ENCODE data around the gene TACR1. TPM values are rescaled to one million over a fixed set of nuclear protein-coding genes. Genes with fewer than 3 reads are reported as not detected.

Gene TACR1
- total RNA-seq, 1 experiment from 2014 or later = not detected

DNA sequence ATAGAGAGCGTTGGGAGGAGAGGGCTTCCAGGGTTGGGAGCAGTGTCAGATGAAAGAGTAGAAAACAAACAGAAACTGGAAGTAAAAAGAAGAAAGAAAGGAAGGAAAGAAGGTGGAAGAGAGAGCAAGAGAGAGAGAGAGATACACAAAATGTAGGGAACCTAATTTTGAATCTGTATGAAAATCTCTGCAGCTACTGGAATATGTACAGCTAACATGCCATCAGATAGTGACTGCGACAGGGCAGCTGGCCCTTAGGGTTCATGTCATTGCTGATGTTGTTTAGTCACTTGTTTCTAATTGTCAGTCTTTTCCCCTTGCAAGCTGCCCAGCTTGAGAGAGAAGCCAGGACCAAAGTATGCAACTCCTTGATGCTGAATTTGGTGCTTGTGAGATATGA, 155.0 kb downstream of the TACR1 start:
- Histone ChIP-seq H3K36me3 (ENCODE audit: control insufficient read depth in 1 of 2, insufficient read depth in 2 of 2, low read length in 2 of 2) (no peaks in the 10 kb centered on the region), H3K27ac (ENCODE audit: low read depth, low read length) (no peak overlapping the region), H3K4me1 (ENCODE audit: control insufficient read depth in 1 of 2, insufficient read depth in 2 of 2, low read length in 2 of 2) (peaks cover 8 to 15% of the 10 kb centered on the region in 2 experiments; a peak in 3 of 4 replicates), H3K4me2 (ENCODE audit: low read length) (no peak overlapping the region), H2AFZ (ENCODE audit: low read depth, low read length, poor library complexity, severe bottlenecking) (no peak overlapping the region), H3K9me3 (ENCODE audit: control insufficient read depth in 1 of 2, insufficient read depth in 1 of 2, low read depth in 1 of 2, low read length in 2 of 2) (no peaks in the 10 kb centered on the region), H3K9me2 (ENCODE audit: insufficient read depth) (no peaks in the 10 kb centered on the region; the same call in 1 of the 2 replicates), H3K9ac (ENCODE audit: low read length) (no peak overlapping the region), H3K79me2 (ENCODE audit: insufficient read depth, low read length) (no peaks in the 10 kb centered on the region), H3K27me3 (ENCODE audit: insufficient read depth, low read length) (peaks cover 18% of the 10 kb centered on the region), H3K4me3 (replicated peaks in 1 of 2; ENCODE audit: low read depth in 1 of 2, low read length in 2 of 2) (no peak overlapping the region), H4K20me1 (ENCODE audit: insufficient read depth) (no peaks in the 10 kb centered on the region)
- RAD21 ChIA-PET (ENCODE audit: low non-redundant PET in 1 of 2, low total read pairs in 2 of 2, uncharacterized antibody in 2 of 2, unreplicated experiment in 2 of 2) = no interaction called here
- CTCF ChIA-PET = no interaction called here
- no peak for ATAC-seq
- intact Hi-C loops (cut with micrococcal nuclease) = no loop called here
- no TSS peak for BruUV-seq (replicated peaks)
- POLR2A ChIA-PET = no interaction called here
- TF ChIP-seq ZFX (IDR thresholded peaks at IDR 0.05) = no peak
- no peak for TF ChIP-seq TCF7L2 (IDR thresholded peaks at IDR 0.05; ENCODE audit: borderline replicate concordance, extremely low read depth, insufficient read depth, insufficient read length)
- TF ChIP-seq RAD21 (IDR thresholded peaks at IDR 0.05; ENCODE audit: low read depth) = no peak
- TF ChIP-seq, protein P1, sequence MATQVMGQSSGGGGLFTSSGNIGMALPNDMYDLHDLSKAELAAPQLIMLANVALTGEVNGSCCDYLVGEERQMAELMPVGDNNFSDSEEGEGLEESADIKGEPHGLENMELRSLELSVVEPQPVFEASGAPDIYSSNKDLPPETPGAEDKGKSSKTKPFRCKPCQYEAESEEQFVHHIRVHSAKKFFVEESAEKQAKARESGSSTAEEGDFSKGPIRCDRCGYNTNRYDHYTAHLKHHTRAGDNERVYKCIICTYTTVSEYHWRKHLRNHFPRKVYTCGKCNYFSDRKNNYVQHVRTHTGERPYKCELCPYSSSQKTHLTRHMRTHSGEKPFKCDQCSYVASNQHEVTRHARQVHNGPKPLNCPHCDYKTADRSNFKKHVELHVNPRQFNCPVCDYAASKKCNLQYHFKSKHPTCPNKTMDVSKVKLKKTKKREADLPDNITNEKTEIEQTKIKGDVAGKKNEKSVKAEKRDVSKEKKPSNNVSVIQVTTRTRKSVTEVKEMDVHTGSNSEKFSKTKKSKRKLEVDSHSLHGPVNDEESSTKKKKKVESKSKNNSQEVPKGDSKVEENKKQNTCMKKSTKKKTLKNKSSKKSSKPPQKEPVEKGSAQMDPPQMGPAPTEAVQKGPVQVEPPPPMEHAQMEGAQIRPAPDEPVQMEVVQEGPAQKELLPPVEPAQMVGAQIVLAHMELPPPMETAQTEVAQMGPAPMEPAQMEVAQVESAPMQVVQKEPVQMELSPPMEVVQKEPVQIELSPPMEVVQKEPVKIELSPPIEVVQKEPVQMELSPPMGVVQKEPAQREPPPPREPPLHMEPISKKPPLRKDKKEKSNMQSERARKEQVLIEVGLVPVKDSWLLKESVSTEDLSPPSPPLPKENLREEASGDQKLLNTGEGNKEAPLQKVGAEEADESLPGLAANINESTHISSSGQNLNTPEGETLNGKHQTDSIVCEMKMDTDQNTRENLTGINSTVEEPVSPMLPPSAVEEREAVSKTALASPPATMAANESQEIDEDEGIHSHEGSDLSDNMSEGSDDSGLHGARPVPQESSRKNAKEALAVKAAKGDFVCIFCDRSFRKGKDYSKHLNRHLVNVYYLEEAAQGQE (IDR thresholded peaks at IDR 0.05; ENCODE audit: low read depth) = no peak
- TF ChIP-seq ZNF274 (IDR thresholded peaks at IDR 0.05; ENCODE audit: low read depth, low read length) = no peak
- no peak for TF ChIP-seq SRF (IDR thresholded peaks at IDR 0.05; ENCODE audit: low read depth)
- no peak for DNase-seq (ENCODE audit: low read depth, low spot score)

DNA sequence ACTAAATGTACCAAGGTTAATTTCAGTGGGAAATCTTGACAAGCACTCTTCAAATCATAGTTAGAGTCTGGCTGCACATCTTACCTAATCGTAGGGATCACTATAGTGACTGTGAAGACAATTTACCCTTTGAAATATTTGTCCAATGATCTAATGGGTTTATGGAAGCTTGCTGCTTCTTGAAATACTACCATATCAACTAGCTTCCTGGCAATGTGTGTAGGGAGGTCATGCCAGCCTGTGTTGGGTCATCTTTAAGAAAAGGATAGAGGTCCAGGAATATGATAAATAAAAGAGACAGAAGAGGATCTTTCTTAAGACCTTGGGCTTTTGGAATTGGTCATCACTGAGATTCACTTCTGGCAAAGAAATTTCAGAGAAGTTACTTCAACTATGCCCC, 156.5 kb downstream of the TACR1 start:
- DNase-seq (ENCODE audit: low read depth, low spot score) (no peak), ATAC-seq (no peak)
- no peak overlapping the region for H3K9ac ChIP-seq (ENCODE audit: low read length)
- no TSS peak for BruUV-seq (replicated peaks)
- H3K4me3 ChIP-seq (replicated peaks in 1 of 2; ENCODE audit: low read depth in 1 of 2, low read length in 2 of 2) = no peak overlapping the region
- H4K20me1 ChIP-seq (ENCODE audit: insufficient read depth) = no peaks in the 10 kb centered on the region
- no peak overlapping the region for H2AFZ ChIP-seq (ENCODE audit: low read depth, low read length, poor library complexity, severe bottlenecking)
- no peak overlapping the region for H3K4me2 ChIP-seq (ENCODE audit: low read length)
- POLR2A ChIA-PET = no interaction called here
- CTCF ChIA-PET = no interaction called here
- no peaks in the 10 kb centered on the region for H3K79me2 ChIP-seq (ENCODE audit: insufficient read depth, low read length)
- no peaks in the 10 kb centered on the region; the same call in 1 of the 2 replicates for H3K9me2 ChIP-seq (ENCODE audit: insufficient read depth)
- intact Hi-C loops (cut with micrococcal nuclease) = no loop called here
- no peak overlapping the region for H3K27ac ChIP-seq (ENCODE audit: low read depth, low read length)
- H3K4me1 ChIP-seq (ENCODE audit: control insufficient read depth in 1 of 2, insufficient read depth in 2 of 2, low read length in 2 of 2) = peaks cover 5 to 11% of the 10 kb centered on the region in 2 experiments; a peak in 3 of 4 replicates
- no peaks in the 10 kb centered on the region for H3K9me3 ChIP-seq (ENCODE audit: control insufficient read depth in 1 of 2, insufficient read depth in 1 of 2, low read depth in 1 of 2, low read length in 2 of 2)
- peaks cover 22% of the 10 kb centered on the region for H3K27me3 ChIP-seq (ENCODE audit: insufficient read depth, low read length)
- no peaks in the 10 kb centered on the region for H3K36me3 ChIP-seq (ENCODE audit: control insufficient read depth in 1 of 2, insufficient read depth in 2 of 2, low read length in 2 of 2)
- RAD21 ChIA-PET (ENCODE audit: low non-redundant PET in 1 of 2, low total read pairs in 2 of 2, uncharacterized antibody in 2 of 2, unreplicated experiment in 2 of 2) = no interaction called here
- TF ChIP-seq RAD21 (IDR thresholded peaks at IDR 0.05; ENCODE audit: low read depth) (no peak), SRF (IDR thresholded peaks at IDR 0.05; ENCODE audit: low read depth) (no peak), JUND (IDR thresholded peaks at IDR 0.05) (no peak), POLR2A (IDR thresholded peaks at IDR 0.05; ENCODE audit: borderline replicate concordance, extremely low read depth, insufficient read depth, insufficient read length) (no peak), YY1 (IDR thresholded peaks at IDR 0.05; ENCODE audit: extremely low read depth, insufficient replicate concordance, low read depth, low read length) (no peak), SP1 (IDR thresholded peaks at IDR 0.05; ENCODE audit: low read depth) (no peak), CEBPB (IDR thresholded peaks at IDR 0.05; ENCODE audit: low read depth) (no peak), CBX3 (IDR thresholded peaks at IDR 0.05; ENCODE audit: low read depth) (no peak), TCF7L2 (IDR thresholded peaks at IDR 0.05; ENCODE audit: borderline replicate concordance, extremely low read depth, insufficient read depth, insufficient read length) (no peak), EGR1 (IDR thresholded peaks at IDR 0.05; ENCODE audit: low read depth) (no peak), ZFX (IDR thresholded peaks at IDR 0.05) (no peak), EZH2phosphoT487 (IDR thresholded peaks at IDR 0.05; ENCODE audit: borderline replicate concordance) (no peak), FOSL1 (IDR thresholded peaks at IDR 0.05; ENCODE audit: low read depth) (no peak)
- TF ChIP-seq, protein P2, sequence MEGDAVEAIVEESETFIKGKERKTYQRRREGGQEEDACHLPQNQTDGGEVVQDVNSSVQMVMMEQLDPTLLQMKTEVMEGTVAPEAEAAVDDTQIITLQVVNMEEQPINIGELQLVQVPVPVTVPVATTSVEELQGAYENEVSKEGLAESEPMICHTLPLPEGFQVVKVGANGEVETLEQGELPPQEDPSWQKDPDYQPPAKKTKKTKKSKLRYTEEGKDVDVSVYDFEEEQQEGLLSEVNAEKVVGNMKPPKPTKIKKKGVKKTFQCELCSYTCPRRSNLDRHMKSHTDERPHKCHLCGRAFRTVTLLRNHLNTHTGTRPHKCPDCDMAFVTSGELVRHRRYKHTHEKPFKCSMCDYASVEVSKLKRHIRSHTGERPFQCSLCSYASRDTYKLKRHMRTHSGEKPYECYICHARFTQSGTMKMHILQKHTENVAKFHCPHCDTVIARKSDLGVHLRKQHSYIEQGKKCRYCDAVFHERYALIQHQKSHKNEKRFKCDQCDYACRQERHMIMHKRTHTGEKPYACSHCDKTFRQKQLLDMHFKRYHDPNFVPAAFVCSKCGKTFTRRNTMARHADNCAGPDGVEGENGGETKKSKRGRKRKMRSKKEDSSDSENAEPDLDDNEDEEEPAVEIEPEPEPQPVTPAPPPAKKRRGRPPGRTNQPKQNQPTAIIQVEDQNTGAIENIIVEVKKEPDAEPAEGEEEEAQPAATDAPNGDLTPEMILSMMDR (IDR thresholded peaks at IDR 0.05 in 2 of 3, conservative IDR thresholded peaks at IDR 0.05 in 1 of 3; ENCODE audit: borderline replicate concordance in 1 of 3, insufficient read depth in 1 of 3, low read depth in 2 of 3, low read length in 2 of 3) = no peak
- TF ChIP-seq, protein P3, sequence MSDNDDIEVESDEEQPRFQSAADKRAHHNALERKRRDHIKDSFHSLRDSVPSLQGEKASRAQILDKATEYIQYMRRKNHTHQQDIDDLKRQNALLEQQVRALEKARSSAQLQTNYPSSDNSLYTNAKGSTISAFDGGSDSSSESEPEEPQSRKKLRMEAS (IDR thresholded peaks at IDR 0.05) = no peak

Data from HCT116 (cell line).